PC-3 (cell line): ENCODE results near the gene ZNF678.

Source experiments
- CTCF ChIP-seq: fragments of 300-600 bp; sonication (generic); conservative IDR thresholded peaks from 2 replicates; pipeline ENCODE4 v1.5.1; 2017; ENCODE audit warnings: antibody characterized with exemption, low read depth, mild to moderate bottlenecking, low read length
- EZH2 ChIP-seq: fragments of 300-600 bp; sonication (generic); IDR thresholded peaks from one replicate; pipeline ENCODE4 v1.6.1; 2017; ENCODE audit warnings: antibody characterized with exemption, mild to moderate bottlenecking, low read length; ENCODE audit not compliant: unreplicated experiment

- TF ChIP-seq CTCF (no peak), EZH2 (no peak)
These were observed 5.2 kb upstream of the ZNF678 start for GRCh38 chr1:227557962-227558725.
